Hippocampal formation (tissue), 2 donors: ENCODE measurements around the gene FAM217B.
A peak's percentile ranks its signal among the peaks of the same experiment; 100 is the strongest.

Experiments
- DNase-seq, 2 donors: peaks; one replicate each; lab custom pipeline; 2025; lab: John Stamatoyannopoulos, UW

The FAM217B gene

DNA sequence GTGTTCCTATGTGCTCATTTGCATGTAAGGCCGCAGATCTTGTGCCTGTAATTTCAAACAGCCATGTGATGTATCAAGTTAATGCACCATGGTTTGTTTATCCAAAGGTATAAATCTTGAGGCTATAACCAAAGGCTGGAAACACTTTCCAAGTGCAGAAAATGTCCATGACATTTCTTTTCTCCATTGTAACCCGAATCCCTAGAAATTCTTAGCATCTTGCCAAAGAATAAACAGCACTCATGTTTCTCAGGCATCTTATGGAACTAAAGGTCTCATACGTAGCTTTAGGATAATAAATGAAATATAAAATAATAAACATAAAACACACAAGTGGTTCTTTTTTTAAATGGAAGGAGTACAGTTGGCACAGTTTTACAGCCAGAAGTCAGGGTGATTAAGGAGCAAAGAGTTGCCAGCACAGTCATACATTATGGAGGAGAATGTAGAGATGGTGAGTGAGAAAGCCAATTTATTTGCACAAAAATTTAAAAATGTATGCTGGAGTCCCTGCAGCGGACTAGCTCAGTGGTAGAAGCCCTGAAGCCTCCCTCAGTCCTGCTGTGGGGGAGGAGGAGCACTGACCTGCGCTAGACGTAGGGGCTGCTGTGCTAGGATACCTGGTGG, 36.1 kb downstream of the FAM217B start:
- DNase-seq, result no peak

DNA sequence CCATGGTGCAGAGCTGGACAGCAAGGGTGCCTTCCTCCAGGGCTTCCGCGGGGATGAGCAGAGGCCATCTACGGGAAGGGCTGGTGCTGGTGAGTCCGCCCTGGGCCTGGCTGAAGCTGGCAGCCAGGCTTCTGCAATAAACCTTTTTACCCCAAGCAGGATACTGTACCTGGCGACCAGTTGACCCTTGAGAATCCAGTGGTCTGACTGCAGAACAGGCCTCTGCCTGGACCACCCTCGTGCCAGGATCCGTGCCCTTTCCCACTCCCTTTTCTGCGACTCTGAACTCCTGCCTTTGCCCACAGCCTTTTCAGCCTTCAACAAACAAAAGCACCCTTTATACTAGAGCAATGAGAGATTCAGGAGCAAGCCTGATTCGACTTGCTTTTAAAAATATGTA, 36.9 kb downstream of the FAM217B start:
- DNase-seq, result peak; percentile 37 to 63

DNA sequence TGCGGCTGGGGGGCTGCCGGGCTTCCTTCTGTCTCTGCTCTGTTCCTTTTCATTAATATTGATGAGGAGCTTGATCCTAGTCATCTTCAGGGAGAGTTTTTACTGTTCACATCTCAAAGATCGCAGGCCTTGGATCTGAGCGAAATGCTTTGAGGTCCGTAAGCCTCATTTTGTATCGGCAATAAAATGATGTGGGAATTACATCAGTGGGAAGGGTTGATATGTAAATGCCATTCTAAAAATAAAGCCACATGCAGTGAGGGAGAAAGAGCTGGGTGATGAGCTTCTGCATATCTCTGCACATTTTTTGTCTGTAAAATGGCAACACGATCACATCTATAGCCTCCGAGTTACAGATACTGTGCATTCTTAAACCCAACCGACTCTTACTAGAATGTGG, 42.9 kb downstream of the FAM217B start:
- no peak for DNase-seq

DNA sequence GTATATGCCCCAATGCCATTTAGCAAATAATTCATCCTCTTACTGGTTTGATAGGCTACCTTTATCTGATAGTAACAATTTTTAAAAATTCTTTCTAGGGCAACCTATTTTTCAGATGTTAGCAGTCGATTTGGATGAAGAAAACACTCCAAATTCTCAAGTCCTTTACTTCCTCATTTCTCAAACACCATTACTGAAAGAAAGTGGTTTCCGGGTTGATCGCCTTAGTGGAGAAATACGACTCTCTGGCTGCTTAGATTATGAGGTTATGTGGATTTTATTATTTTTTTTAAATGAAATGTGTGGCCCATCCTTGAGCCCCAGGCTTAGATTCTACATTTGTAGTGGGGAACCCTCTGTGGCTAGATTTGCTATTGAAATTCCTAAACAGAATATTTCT, 44.4 kb downstream of the FAM217B start:
- DNase-seq, result no peak

DNA sequence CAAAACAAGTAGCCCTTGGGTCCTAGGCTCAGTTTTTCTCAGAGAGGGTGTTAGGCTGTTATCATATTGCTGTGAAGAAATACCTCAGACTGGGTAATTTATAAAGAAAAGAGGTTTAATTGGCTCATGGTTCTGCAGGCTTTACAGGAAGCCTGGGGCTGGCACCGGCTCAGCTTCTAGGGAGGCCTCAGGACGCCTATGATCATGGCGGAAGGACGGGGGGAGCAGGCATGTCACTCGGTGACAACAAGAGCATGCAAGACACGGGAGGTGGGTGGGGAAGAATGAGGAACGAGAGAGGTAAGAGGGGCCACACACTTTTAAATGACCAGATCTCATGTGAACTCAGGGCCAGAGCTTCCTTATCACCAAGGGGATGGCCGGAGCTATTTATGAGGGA, 45.0 kb downstream of the FAM217B start:
- no peak for DNase-seq

DNA sequence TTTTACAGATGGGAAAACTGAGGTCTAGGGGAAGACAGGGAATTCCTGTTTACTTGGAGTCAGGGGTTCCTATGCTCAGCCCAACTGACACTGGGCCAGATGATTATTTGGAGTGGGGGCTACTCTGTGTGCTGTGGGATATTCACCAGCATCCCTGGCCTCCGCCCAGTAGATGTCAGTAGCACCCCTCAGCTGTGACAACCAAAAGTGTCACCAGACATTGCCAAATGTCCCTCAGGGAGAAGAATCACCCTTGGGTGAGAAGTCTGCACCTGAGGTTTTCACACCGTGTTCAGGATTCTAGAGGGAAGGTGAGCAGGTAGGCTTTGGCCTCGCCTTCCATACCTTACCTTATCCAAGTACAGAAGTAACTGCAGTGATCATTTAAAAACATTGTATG, 45.7 kb downstream of the FAM217B start:
- DNase-seq, result no peak

DNA sequence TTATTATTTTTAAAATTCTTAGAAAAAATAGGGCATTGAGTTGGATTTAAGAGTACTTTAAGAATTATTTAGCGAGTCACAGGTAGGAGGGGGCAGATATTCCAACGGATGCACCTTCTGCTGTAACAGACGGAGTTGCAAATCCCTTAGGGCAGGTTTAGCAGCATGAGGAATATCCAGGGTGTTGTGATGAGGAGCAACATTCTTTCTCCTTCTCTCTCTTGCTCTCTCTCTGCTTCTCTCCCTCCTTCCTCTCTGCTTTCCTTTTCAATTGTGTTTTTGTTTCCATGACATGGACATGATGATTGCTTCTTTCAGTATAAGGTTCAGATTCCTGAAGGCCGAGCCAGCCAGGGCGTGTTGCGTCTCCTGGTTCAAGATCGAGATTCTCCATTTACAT, 46.9 kb downstream of the FAM217B start:
- no peak for DNase-seq

DNA sequence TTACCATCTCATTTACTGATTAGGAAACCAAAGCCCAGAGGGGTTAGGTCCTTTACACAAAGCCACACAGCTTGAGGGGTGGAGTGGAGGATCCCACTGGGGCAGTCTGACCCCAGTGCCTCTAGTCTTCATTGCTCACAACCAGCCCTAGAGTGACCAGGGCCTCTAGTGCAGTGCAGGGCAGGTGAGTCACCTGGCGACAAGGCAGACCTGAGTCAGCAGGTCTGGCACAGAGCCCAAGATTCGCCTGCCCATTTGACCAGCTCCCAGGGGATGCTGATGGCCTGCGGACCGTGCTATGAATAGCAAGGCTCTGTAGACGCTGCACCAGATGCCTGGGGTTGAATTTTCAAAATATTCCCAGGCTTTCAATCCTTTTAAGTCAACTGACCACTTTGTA, 48.0 kb downstream of the FAM217B start:
- no peak for DNase-seq

DNA sequence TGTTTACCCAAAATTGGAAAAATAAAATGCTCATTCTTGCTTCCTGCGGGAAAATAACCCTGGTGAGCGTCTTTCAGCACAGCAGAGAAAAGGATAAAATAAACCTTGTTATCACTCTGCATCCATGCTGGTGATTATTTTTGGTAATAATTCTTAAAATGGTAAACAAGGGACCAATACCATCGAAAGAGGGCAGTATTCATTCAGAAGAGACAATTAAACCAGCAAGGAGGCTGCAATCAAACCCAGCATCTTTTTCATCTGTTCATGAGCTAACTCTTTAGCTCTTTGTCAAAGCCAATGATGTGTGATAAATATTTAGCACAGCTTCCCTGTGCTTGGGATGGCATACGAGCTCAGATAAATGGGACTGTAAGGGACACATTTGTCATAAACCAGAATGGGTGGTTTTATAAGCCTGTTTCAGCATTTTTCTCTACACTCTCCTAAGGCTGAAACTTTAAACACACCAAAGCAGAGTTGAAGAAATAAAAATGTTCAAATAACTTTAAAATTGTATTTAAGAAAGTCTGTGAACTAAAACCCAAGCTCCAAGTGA, 52.4 kb downstream of the FAM217B start:
- DNase-seq, result peak in 1 of 2 donors; percentile 14

DNA sequence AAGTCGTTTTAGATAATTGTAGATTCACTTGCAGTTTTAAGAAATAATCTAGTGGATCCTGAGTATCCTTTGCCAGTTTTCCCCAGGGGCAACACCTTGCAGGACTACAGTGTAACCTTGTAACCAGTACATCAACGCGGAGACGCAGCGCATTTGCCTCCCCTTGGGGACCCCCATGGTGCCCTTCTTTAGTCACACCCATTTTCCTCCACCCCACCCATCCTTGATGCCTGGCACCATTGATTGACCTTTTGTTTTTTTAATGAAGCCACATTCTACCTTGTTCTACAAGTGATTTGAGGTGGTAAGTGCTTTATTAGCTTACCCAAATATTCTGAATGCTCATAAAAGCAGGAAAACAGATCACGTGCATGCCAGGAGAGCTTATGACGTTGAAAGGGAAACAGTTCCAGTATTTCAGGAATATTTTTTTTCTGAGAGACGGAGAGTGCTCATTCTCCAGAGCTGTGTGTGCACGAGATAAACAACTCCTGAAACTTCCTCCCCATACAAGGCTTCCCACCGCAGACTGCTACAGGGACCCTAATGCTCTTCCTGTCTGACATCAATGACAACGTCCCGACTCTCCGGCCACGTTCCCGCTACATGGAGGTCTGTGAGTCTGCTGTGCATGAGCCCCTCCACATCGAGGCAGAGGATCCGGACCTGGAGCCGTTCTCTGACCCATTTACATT, 53.7 kb downstream of the FAM217B start:
- DNase-seq, result no peak

DNA sequence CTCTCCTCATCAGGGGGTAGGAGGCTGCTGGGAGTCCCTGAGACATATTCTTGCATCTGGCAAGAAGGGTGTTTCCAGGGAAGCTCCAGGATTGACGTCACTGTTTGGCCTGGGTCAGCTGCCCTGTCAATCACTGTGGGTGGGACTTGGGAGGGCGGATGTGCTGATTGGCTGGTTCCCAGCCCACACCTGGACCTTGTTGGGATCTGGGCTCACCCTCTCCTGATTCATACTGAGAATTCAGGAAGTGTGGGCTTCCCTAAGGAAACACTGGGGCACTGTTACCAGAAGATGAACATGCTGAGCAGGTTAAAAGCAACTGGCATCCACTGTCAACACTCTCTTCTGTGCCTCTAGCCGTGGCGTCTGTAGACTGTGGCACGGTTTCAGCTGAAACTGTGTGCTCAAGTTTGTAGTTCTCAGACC, 54.5 kb downstream of the FAM217B start:
- DNase-seq, result no peak

DNA sequence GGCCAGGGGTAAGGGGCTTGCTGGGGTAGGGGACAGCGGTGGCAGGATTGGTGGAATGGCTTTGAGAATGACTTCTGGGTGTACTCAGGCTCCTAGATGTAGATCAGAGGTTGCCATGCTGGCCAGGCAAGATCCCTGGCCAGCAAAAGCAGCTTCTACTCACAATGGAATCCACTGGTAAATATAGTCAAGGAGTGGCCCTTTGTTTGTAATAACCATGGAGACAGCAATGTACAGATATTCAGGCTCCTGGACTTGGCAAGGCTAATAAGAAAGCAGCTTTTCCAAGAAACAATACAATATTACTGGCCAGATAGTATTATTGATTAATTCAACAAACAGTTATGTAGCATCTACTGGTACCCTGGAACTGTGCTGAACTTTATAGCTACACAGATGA, 55.9 kb downstream of the FAM217B start:
- no peak for DNase-seq

DNA sequence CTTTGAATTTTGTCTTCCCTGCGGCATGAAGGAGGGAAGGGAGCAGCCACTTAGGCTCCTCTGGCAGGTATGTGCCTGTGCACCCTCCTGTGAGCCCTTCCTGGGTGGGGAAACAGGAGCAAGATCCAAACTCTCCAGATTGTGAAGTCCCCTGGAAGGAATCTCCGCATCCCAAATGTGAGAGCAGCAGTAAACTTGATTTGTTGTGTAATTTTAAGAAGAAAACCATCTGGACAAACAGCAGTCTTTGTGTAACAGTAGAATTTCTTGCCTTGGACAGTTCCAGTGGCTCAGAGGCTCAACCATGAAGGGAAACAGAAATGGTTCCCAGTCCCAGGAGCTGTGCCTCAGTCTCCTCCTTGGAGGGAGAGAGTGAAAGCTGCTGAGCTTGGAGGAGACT, 57.7 kb downstream of the FAM217B start:
- no peak for DNase-seq
